ENCODE measurements around the gene GPR39.
A peak's percentile ranks its signal among the peaks of the same experiment; 100 is the strongest.

GPR39 gene

DNA sequence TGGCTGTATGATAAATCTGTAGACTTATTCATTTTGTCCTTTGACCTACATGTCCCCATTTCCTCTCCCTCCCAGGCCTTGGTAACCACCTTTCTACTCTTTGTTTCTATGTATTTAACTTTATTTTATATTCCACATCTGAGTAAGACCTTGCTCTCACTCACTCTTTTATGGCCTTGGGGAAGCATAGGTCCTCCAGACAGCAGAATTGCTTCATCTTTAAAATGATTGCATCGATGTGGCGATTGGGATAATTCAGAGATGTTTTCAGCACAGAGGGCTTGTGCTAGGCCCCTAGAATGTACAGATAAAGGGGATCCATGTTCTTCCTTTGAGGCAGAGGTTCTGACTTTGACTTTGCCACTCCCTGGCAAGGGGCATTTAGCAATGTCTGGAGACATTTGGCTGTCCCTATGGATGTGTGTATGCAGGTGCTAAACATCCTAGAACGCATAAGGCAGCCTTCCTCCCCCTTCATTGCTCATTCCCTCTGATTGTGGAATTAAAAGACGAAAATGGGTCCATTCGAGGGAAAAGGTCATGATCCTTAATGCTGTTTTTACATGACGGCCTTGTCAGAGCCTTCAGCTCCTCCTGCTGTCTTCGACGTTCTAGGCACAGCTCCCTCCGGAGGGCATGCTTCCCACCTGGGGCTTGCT, 1.2 kb upstream of the GPR39 start:
- no peak for DNase-seq

DNA sequence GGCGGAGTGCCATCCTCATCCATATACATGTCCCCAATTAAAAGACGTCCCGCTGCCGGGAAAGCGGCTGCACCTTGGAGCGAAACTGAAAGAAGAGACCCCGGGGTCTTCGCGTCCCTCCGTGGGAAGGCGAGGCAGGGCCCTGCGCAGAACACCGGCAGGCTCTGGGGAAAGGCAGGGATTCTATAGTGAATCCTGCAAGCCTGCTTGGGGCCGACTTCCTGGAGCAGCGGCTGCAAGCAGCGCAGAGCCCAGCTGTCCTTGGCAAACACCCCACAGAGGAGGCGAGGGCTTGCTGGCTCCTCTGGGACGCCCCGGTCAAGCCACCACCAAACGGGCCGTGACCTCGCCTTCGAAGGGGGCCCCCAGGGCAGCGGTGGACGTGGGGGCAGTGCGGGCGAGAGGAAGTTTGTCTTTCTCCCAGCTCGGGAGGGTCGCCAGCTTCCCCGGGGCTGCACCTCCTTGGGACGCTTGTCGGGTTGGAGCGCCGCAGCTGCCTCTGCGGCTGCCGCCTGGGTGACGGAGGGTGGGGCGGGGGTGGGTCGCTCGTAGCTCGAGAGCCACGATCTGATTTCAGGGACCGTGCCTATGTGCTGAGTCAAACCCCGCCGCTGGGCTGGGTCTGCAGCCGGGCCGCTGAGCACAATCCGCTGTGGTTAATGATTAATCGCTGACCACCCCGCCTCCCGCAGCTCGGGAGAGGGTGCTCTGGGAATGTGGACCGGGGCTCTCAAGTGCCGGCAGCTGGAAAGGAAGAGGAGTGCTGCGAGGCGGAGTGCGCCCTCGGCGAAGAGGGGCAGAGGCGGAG, 486 bp upstream of the GPR39 start:
- peak; percentile 66 to 87 for DNase-seq

DNA sequence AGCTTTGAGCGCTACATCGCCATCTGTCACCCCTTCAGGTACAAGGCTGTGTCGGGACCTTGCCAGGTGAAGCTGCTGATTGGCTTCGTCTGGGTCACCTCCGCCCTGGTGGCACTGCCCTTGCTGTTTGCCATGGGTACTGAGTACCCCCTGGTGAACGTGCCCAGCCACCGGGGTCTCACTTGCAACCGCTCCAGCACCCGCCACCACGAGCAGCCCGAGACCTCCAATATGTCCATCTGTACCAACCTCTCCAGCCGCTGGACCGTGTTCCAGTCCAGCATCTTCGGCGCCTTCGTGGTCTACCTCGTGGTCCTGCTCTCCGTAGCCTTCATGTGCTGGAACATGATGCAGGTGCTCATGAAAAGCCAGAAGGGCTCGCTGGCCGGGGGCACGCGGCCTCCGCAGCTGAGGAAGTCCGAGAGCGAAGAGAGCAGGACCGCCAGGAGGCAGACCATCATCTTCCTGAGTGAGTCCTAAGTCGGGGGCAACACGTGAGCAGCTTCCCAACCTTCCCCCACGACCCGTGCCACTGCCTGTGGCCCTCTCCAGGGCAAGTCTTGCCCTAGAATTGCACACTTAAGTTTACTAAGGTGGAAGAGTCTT, 928 bp downstream of the GPR39 start:
- no peak for DNase-seq

DNA sequence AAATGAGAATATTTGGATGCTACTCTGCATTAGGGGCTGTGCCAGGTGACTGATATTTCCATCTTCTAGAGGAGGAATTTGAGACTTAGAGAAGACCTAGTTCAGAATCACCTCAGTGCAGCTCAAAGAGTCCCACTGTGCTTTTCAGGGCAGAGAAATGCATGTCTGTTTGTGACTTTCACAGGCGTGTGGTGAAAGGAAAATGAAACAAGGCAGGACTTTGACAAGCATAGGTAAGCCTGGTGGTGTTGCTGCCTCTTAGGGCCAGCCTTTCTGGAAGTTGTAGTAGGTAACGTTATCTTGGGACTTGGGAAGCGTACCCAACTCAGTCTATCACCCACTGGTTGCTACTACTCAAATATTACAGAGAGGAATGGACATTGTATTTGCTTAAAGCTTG, 2.6 kb downstream of the GPR39 start:
- DNase-seq = no peak

DNA sequence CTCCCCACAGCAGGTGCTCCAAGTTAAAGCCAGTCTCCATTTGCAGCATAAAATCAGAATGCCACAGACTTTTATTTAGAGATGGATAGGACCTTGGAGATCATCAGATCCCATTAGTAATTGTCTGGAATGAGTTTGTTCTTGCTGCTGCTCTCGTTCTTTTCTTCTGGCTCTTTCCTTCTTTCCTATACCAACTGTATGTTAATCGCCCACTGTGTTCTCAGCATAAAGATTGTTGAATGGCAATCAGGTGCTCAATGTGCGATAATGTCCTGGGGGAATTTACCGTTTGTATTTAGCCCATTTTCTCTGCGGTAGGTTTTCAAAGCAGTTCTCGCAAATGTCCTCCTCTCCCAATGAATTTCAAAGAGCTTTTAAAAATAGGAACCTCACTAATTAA, 3.3 kb downstream of the GPR39 start:
- DNase-seq = no peak

DNA sequence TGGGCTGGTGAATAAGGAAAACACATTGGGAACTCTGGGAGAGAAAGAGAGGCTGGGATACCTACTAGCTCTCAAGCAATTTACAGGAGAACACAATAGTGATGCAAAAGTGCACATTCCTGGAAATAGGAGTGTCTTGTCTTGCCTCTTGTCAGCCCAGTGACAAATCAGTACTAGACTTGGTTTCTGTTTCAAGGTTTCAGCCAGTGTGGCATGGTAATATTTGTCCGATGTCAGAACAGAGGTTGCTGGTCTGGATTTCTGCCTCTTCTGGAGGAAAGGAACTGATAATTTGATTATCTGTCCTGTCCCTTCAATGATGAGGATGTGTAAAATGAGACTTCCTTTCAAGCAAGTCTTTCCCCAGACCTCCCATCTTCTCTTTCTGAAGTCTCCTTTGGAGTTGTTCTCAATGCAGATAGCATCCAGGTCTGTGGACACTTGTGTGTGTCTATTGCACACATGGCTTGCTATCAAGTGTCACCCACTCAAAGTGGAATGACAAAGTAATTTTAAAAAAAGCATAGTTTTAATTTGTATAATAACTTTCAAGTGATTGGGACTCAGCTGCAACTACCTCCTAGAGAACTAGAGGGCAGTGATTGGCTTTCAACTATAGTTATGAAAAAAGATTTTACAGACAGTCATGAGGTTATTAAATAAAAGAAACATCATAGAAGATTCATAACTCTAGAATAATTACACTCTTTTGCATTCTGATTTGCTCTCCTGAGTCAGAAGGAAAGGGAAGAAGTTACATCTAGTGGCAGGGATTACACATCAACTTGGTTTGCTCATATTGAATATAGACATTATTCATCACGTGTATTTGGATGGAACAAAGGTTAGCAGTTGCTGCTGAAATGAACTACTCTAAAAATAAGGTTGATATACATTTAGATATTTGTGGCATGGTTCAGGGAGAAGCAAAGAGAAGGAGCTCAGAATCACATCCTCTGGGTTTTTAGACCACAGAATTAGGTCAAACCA, 4.5 kb downstream of the GPR39 start:
- no peak for DNase-seq

DNA sequence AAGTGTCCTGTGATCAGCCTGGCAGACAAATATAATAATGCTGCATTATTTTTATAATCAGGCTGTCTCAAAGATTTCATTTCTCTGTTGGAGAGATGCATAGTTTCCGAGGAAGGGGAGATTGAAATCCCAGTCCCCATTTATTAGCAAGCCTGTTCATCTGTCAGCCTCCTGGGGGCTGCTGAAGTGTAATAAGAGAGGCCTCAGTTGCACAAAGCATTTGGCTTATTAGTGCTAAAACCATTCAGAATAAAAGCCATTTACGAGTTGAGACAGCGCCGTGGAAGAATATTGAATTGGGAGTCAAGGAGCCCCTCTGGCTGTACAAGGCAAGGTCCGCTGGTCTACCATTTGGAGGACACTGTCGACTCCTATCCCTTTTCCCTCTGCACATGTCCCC, 6.1 kb downstream of the GPR39 start:
- DNase-seq = no peak

DNA sequence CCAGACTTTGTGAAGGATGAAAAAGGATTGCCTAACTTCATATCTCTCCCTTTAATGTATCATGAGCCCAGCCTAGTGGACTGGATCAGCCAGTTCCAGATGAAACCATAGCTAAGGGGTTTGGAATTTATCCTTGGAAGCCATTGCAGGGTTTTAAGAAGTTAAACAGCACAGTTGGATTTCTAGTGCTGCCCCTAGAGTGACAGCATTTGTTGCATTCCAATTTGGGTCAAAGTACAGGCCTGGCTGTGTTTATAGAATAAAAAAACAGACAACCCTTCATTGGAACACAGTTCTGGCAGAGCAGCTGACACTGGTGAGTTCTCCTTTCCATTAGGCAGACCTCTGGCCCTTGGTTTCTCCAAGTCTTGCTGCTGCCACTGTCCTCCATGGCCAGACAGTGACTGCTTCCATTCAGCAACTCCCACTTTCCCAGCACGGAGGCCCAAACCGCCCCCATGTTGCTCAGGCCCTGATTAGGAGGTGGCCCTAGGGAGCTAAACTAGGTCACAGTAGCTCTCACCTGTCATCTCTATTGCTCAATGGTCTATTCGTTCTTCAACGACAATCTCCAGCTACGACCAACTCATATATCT, 8.0 kb downstream of the GPR39 start:
- DNase-seq = no peak

DNA sequence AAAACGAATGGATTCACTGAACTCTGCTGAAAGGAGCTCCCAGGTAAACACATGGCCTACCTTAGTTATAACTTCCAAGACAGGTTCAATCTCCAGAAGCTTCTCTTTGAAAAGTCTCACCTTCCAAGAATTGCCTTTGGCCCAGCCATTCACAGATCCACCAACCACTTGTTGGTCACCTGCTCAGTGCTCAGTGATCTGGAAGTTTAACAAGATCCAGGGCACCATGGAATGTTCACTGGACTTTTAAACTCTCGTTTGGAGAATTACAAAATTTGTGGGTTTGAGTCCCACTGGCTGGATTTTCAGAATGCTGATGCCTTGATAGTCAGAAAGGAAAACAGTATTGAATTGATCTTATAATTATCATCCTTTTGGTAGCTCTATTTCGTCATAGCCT, 9.4 kb downstream of the GPR39 start:
- no peak for DNase-seq

DNA sequence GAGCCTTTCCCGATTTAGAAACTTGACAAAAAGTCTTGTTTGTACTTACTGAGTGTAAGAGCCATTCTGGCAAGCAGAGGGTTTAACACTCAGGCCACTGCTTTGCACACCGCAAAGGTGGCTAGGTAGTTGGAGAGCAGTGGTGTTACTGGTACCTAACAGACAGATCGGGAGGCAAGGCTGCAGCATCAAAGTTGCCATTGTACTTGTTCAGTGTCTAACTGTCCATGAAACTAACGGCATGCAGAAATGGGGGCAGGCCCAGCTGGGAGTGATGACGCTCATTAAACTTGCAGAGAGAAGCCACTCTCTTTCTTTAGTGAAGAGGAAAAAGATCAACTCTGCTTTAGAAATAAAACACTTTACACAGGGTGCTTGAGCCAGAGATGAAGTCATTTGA, 10.1 kb downstream of the GPR39 start:
- DNase-seq = no peak

DNA sequence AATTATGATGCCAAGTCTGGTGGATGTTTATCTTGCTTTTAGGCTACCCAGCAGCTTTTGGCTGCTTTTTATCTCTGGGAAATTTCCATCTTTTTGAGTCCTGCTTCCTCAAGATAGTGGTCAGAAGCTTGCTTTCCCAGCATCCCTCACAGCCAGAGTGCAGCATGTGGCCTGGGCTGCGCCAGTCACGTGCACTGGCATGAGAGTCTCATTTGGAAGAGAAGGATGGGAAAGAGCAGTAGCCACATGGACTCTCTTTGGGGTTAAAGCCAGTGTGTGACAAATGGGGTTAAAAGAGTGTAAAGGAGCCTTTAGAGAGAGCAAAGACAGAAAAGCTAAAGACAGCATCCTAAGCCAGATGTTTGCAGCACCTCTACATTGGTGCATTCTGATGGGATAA, 12.7 kb downstream of the GPR39 start:
- no peak for DNase-seq

DNA sequence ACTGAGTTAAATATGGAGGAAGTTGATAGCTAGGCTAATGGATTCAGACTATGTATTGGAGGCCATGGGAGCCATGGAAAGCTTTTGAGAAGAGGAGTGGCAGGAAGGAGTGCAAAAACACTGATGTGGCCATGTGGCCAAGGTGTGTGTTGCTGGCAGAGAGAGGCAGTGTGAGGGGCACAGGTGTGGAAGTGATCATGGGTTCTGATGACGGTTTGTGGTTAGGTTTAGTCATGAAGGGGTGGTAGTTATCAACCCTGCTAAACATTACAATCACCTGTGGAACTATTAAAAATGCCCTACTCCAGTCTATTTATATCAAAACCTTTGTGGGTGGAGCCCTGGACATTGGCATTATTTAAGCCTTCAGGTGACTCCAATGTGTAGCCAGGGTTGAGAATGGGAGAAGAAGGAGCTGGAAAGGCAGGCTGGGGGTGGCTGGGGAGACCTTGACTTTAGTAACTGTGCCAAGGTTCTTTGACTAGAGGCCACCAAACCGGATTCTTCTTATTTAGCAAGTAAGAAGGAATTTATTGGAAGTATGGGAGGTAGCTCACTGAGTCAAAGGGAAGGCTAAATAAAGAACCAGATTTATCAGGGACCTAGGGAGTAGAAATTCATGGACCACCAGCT, 13.5 kb downstream of the GPR39 start:
- DNase-seq = no peak

DNA sequence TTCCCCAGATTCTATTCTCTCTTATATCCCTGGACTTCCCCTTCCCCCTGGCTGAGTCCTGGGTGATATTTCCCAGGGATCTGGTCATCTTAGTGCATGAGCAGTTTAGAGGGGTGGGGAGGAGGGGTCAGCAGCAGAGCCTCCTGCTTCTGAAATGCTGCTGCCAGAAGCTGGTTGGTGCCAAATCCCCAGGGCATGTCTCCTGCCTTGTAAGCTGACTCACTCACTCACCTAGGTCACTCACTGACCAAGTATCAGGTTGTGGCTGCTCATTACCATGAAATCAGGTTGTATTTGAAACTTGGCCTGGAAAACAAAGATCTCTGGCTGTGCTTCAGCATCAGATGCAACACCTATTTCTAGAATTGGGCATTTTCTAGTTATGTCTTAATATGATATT, 14.3 kb downstream of the GPR39 start:
- DNase-seq = no peak

DNA sequence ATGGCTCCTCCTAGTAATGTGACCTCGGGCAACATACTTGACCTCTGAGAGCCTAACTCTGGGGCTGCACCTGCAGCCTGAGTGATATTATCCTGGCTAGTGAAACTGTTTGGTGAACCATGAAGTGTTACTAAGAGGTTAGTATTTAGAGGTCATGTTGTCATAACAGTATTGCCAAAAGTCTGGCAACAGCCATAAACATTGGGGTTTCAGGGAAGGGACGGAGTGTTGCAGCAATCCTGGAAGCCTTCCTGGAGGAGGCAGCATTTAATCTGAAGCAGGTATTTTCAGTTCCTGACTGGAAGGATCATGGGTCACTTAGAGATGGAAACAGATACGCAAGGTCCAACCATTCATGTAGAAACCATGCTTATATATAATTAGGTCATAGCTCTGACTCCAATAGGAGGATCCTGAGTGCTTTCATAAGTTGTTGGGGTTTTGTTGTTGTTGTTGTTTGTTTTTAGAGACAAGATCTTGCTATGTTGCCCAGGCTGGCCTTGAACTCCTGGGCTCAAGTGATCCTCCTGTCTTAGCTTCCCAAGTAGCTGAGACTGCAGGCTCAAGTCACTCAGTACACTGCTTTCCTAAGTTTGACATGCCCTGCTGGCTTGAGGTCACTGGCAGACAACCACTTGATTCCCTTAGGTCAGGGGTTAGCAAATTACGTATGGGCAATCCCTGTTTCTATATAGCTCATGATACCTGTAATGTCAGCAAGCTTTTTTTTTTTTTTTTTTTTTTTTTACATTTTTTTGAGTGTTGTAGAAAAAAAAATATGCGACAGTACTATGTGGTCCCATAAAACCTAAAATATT, 21.5 kb downstream of the GPR39 start:
- no peak for DNase-seq

DNA sequence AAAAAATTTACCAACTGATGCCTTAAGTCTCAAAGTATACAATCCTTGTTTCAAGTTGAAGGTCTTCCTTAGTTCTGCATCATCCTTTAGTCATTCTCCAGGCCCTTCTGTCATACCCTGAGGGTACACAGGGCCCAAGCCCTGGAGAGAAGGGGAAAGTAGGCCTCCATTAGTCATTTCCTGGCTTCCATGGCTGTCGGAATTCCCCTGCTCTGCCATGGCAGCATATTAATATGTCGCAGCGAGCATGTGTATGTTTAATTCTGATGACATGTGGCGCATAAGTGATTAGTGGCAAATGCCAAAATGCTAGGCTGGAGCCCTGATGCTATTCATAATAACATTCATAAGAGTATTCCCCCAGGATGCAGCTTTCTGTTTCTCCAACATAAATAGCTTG, 22.1 kb downstream of the GPR39 start:
- no peak for DNase-seq

DNA sequence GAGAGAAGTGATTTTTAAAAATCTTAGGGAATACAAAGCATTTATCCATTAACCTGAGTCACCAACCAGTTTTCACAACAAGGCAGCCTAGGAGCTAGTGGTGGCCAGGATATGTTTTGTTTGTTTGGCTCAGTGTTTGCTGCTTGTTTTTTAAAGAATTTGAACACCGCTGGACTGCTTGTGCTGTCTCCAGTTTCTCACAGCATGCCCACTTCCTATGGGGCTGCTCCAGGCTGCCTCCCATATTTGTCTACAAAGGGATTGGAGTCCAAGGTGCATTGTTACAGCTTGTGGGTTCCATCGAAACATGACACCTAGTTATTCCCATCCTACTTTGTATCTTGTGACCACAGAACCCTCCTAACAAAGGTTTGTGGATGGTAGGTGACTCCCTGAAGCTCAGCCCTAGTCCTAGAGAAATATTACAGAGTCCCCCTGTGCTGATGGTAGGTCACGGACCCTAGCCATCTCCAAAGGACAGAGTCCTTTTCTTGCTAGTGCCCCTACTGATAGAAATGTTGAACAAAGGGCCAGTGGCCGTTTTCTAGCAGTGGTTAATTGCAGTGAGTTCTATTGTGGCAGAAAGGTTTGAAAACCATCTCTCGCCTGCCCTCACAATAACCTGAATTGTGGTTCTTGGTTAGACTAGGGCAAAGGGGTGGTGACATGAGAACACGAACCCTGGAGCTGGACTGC, 23.2 kb downstream of the GPR39 start:
- no peak for DNase-seq

DNA sequence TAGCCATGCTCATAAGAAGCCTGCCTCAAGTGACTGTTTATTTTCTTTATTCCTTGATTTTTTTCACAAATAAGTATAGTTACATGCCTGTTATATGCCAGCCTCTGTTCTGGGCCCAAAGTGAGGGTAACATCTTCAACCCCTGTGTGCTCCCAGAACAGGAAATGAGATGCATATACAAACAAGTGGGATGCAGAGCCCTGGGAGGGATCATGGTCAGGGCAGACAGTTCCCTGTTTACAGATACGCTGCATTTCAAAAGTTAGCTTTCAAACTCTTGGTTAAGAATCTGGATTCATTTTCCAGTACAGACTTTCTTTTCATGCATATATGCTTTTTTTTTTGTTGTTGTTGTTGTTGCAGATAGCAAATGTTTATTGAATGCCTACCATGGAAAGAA, 24.4 kb downstream of the GPR39 start:
- DNase-seq = no peak

DNA sequence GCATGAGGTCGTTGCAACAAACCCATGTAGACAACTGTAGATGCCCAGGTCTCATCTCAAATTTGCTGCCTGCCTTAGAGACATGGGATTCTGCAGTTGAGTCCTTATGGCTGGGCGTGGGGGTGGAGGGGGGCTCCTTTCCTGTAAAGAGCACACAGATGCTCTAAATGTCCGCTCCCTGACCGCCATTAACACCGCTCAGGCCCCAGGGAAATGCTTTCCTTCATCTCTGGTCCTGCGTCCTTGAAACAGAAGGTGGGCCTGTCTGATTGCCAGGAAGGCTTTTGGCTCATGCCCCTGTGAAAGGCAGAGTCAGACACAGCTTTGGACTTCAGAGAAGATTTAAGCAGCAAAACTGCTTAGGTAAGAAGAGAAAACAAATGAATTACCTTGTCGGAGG, 25.7 kb downstream of the GPR39 start:
- DNase-seq = no peak

DNA sequence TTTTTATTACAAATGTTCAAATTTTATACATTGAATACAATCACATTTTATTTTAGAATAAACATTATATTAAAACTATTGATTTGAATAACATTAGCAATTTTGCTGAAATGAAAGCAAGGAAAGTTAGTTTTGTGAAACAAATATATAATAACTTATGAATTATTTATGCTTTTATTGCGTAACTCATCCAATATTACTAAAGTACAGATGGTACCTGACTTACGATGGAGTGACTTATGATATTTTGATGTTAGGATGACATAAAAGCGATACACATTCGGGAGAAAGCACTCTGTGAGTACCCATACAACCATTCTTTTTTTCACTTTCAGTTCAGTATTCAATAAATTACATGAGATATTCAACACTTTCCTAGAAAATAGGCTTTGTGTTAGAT, 26.5 kb downstream of the GPR39 start:
- DNase-seq = no peak

DNA sequence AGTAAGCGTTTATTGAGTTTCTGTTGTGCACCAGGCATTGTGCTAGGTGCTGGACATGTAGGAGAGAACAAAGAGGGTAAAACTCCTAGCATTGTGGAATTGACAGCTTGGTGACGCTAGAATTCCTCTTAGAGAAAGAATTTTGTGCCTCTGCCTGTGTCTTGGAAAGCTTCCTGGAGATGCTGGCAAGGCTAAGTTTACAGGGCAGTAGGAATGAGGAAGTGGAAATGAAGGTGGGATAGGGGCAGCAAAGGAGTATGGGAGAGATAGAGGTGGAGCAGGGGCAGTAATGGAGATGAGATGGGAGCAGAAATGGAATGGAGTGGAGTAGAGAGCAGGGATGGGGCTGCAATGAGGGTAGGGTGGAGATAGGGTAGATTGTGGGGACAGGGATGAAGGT, 29.8 kb downstream of the GPR39 start:
- DNase-seq = no peak

DNA sequence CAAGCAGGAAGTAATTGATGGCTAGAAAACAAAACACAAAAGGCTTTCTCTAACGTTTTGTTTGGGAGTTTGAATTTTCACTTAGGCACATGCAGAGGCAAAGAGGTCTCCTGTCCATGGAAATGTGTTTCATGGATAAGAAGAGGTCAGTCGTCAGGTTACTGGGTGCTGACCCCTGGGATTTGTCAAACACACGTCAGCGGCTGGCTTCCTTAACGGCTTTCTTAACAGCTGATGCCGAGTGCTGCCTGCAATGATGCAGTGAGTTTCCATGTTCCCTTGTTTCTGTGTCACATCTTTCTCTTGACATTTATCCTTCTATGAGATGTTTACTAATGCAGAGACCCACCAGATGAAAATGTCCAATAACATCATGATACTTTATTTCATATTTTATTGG, 31.7 kb downstream of the GPR39 start:
- no peak for DNase-seq

Measured in NCI-H187 (cell line).